HUES48 (cell line): Measurements from ENCODE around the gene WRAP53.

ENCODE experiments used
- H3K27ac ChIP-seq: one replicate; pipeline ENCODE4 v1.7.0; 2013; ENCODE audit warnings: low read depth, low read length, inconsistent platforms
- H3K27me3 ChIP-seq: 2 replicates; pipeline ENCODE4 v1.6.1; 2013; ENCODE audit warnings: mild to moderate bottlenecking, low read length; ENCODE audit not compliant: control insufficient read depth, insufficient read depth
- H3K36me3 ChIP-seq: 2 replicates; pipeline ENCODE4 v1.6.1; 2013; ENCODE audit warnings: low read length; ENCODE audit not compliant: control insufficient read depth, insufficient read depth
- H3K4me1 ChIP-seq: 2 replicates; pipeline ENCODE4 v1.6.1; 2013; ENCODE audit warnings: mild to moderate bottlenecking, low read length; ENCODE audit not compliant: control insufficient read depth, insufficient read depth
- H3K4me3 ChIP-seq: 2 replicates; pipeline ENCODE4 v1.5.1; 2013; ENCODE audit warnings: mild to moderate bottlenecking, low read depth, low read length
- H3K9ac ChIP-seq: 2 replicates; pipeline ENCODE4 v1.6.1; 2013; ENCODE audit warnings: mild to moderate bottlenecking, low read depth, low read length, moderate library complexity
- H3K9me3 ChIP-seq: 2 replicates; pipeline ENCODE4 v1.6.1; 2013; ENCODE audit warnings: low read length; ENCODE audit not compliant: control insufficient read depth, insufficient read depth

Gene WRAP53

GRCh38 chr17:7703584-7704479 lies 15.6 kb downstream of the WRAP53 start:
- Histone ChIP-seq H3K4me1 (peaks cover 20% of the 10 kb centered on the region), H3K4me3 (peak overlapping the region; percentile 67), H3K27me3 (peaks cover 16% of the 10 kb centered on the region), H3K27ac (peak overlapping the region; percentile 50), H3K9ac (no peak overlapping the region), H3K36me3 (peaks cover 16% of the 10 kb centered on the region; the same call in 1 of the 2 replicates), H3K9me3 (no peaks in the 10 kb centered on the region)

- Histone ChIP-seq H3K9me3 (no peaks in the 10 kb centered on the region), H3K4me3 (peak within 1 kb of the TSS; percentile 67), H3K27me3 (peaks cover 16% of the 10 kb centered on the region), H3K36me3 (peaks cover 16% of the 10 kb centered on the region; the same call in 1 of the 2 replicates), H3K9ac (no peak within 1 kb of the TSS), H3K27ac (peak within 1 kb of the TSS; percentile 50), H3K4me1 (peaks cover 20% of the 10 kb centered on the region)
Measured at GRCh38 chr17:7704601-7705268, 16.5 kb downstream of the WRAP53 start, which contains the start of gene EFNB3. TSS of gene EFNB3 (plus strand) at chr17:7705202. CDS start at chr17:7705599, 397 bp downstream.

GRCh38 chr17:7705269-7706255 lies 17.3 kb downstream of the WRAP53 start:
- Histone ChIP-seq H3K4me1 (peaks cover 20% of the 10 kb centered on the region), H3K9me3 (no peaks in the 10 kb centered on the region), H3K4me3 (peak overlapping the region; percentile 67), H3K36me3 (peaks cover 15% of the 10 kb centered on the region; the same call in 1 of the 2 replicates), H3K27me3 (peaks cover 16% of the 10 kb centered on the region), H3K27ac (peak overlapping the region; percentile 20), H3K9ac (no peak overlapping the region)

- Histone ChIP-seq H3K9me3 (no peaks in the 10 kb centered on the region), H3K9ac (no peak overlapping the region), H3K4me3 (peak overlapping the region; percentile 67; the same call in 1 of the 2 replicates), H3K4me1 (peaks cover 24% of the 10 kb centered on the region), H3K27ac (no peak overlapping the region), H3K27me3 (peaks cover 16% of the 10 kb centered on the region), H3K36me3 (peaks cover 5% of the 10 kb centered on the region; the same call in 1 of the 2 replicates)
Measured at GRCh38 chr17:7706631-7707354, 18.5 kb downstream of the WRAP53 start.

GRCh38 chr17:7707446-7707845 lies 19.2 kb downstream of the WRAP53 start:
- Histone ChIP-seq H3K9me3 (no peaks in the 10 kb centered on the region), H3K4me3 (no peak overlapping the region), H3K27ac (no peak overlapping the region), H3K27me3 (peaks cover 16% of the 10 kb centered on the region), H3K4me1 (peaks cover 30% of the 10 kb centered on the region), H3K36me3 (no peaks in the 10 kb centered on the region), H3K9ac (no peak overlapping the region)

- Histone ChIP-seq H3K4me3 (no peak overlapping the region), H3K9ac (no peak overlapping the region), H3K27me3 (peaks cover 16% of the 10 kb centered on the region), H3K9me3 (no peaks in the 10 kb centered on the region), H3K36me3 (no peaks in the 10 kb centered on the region), H3K27ac (no peak overlapping the region), H3K4me1 (peaks cover 32% of the 10 kb centered on the region)
Measured at GRCh38 chr17:7707858-7708750, 19.8 kb downstream of the WRAP53 start.

GRCh38 chr17:7709031-7709430 lies 20.8 kb downstream of the WRAP53 start:
- Histone ChIP-seq H3K36me3 (no peaks in the 10 kb centered on the region), H3K4me3 (no peak overlapping the region), H3K27me3 (peaks cover 12% of the 10 kb centered on the region), H3K27ac (no peak overlapping the region), H3K9me3 (no peaks in the 10 kb centered on the region), H3K4me1 (peaks cover 27% of the 10 kb centered on the region), H3K9ac (no peak overlapping the region)

GRCh38 chr17:7710301-7710700 lies 22.0 kb downstream of the WRAP53 start:
- Histone ChIP-seq H3K27ac (no peak overlapping the region), H3K36me3 (no peaks in the 10 kb centered on the region), H3K4me1 (peaks cover 26% of the 10 kb centered on the region; the same call in 1 of the 2 replicates), H3K27me3 (peaks cover 10% of the 10 kb centered on the region), H3K4me3 (no peak overlapping the region), H3K9ac (no peak overlapping the region), H3K9me3 (no peaks in the 10 kb centered on the region)

GRCh38 chr17:7711051-7711755 lies 22.9 kb downstream of the WRAP53 start:
- no peaks in the 10 kb centered on the region for H3K36me3 ChIP-seq
- peaks cover 5% of the 10 kb centered on the region for H3K27me3 ChIP-seq

More at GRCh38 chr17:7711051-7711755, 22.9 kb downstream of the WRAP53 start:
- H3K4me1 ChIP-seq = peaks cover 26% of the 10 kb centered on the region
- no peak overlapping the region for H3K4me3 ChIP-seq
- H3K27ac ChIP-seq = no peak overlapping the region
- no peak overlapping the region for H3K9ac ChIP-seq
- no peaks in the 10 kb centered on the region for H3K9me3 ChIP-seq
